Astrocyte of the spinal cord (primary cell): ENCODE results near the gene DKKL1.

Experiments used
- DNase-seq: peaks from one replicate; pipeline ENCODE4 v3.0.0; 2011; ENCODE audit warnings: low read depth, low spot score
- H3K4me3 ChIP-seq: 2 replicates; pipeline ENCODE4 v1.5.1; 2011; ENCODE audit warnings: low read depth, mild to moderate bottlenecking, low read length, moderate library complexity
- in situ Hi-C: cut with HindIII; loops from 2 replicates; pipeline ENCODE4 v1.10.0; 2017; ENCODE audit warnings: low sequenced_read_pairs
- TF ChIP-seq, protein P1 (sequence below): IDR thresholded peaks from 2 replicates; pipeline ENCODE4 v1.5.1; 2012; ENCODE audit warnings: low read depth, mild to moderate bottlenecking, low read length, inconsistent platforms

Gene DKKL1

DNA sequence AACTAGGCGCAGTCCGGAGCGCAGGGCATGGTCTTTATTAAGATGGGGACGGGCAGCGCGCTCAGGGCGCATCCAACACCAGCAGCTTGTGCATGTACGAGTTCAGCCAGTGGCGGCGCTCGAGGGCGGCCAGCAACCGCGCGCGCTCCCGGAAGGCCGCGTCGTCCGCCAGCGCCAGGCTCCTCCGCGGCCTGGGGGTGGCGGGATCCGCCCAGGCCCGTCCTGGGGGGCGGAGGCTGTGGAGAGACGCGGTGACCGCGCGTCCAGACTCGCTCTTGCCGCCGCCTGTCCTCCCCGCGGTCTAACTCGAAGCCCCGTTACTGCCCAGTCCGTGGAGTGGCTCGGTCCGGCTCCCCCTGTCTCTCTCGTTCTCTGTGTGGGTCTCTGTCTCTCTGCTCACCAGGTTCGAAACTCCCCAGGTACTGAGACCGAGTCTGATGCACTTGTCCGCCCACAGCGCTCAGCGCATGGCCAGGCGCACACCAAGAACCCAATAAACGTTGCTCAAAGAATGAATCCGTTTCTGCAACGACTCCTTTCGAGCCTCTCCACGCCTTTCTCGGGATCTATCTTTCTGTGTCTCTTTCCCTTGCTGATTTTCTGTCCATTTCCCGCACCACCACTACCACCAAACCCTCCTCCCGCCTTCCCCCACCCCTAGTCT, 58.9 kb downstream of the DKKL1 start:
- H3K4me3 ChIP-seq, result no peak overlapping the region
- DNase-seq, result no peak
- TF ChIP-seq, protein P1, sequence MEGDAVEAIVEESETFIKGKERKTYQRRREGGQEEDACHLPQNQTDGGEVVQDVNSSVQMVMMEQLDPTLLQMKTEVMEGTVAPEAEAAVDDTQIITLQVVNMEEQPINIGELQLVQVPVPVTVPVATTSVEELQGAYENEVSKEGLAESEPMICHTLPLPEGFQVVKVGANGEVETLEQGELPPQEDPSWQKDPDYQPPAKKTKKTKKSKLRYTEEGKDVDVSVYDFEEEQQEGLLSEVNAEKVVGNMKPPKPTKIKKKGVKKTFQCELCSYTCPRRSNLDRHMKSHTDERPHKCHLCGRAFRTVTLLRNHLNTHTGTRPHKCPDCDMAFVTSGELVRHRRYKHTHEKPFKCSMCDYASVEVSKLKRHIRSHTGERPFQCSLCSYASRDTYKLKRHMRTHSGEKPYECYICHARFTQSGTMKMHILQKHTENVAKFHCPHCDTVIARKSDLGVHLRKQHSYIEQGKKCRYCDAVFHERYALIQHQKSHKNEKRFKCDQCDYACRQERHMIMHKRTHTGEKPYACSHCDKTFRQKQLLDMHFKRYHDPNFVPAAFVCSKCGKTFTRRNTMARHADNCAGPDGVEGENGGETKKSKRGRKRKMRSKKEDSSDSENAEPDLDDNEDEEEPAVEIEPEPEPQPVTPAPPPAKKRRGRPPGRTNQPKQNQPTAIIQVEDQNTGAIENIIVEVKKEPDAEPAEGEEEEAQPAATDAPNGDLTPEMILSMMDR, result no peak
- in situ Hi-C loops, result no loop called here

- in situ Hi-C loops, result no loop called here
- DNase-seq, result no peak
- TF ChIP-seq, protein P1, result no peak
- no peak within 1 kb of the TSS for H3K4me3 ChIP-seq
Observed at GRCh38 chr19:49423071-49423984, 59.7 kb downstream of the DKKL1 start, which contains the start of gene PTH2. PTH2 (minus strand) TSS chr19:49423441; CDS start chr19:49423339, 102 bp downstream.

- in situ Hi-C loops, result no loop called here
Observed at GRCh38 chr19:49423985-49424303, 60.3 kb downstream of the DKKL1 start.

More at GRCh38 chr19:49423985-49424303, 60.3 kb downstream of the DKKL1 start:
- TF ChIP-seq, protein P1, result no peak
- H3K4me3 ChIP-seq, result no peak overlapping the region
- DNase-seq, result no peak
